HT-29 (cell line): ENCODE data around the gene SLC38A6. TPM values are rescaled to one million over a fixed set of nuclear protein-coding genes. Genes with fewer than 3 reads are reported as not detected.
"Not testable (repeated sequence)": the region's sequence is repeated elsewhere in the genome, so short reads cannot be mapped to it uniquely, and the experiment has no call there.

Experiments
- DNase-seq: peaks from one replicate; pipeline ENCODE4 v3.0.0-alpha.2; 2015; ENCODE audit warnings: low spot score
- total RNA-seq: library from RNA; depleted of rRNA; stranded (reverse); fragments of >200 nt; shearing (Covaris generic); gene quantifications from 2 replicates; pipeline ENCODE4 v1.2.3, GENCODE V29; 2014

The SLC38A6 gene
- total RNA-seq, 1 experiment from 2014 or later = 2.1 TPM

GRCh38 chr14:61051051-61051450 lies 70.0 kb downstream of the SLC38A6 start:
- no peak for DNase-seq

- no peak for DNase-seq
These were observed 70.6 kb downstream of the SLC38A6 start for GRCh38 chr14:61051621-61052020.

- no peak for DNase-seq
These were observed 82.4 kb downstream of the SLC38A6 start for GRCh38 chr14:61063461-61063860.

GRCh38 chr14:61064210-61064609 lies 83.2 kb downstream of the SLC38A6 start:
- DNase-seq = no peak

GRCh38 chr14:61064856-61065255 lies 83.8 kb downstream of the SLC38A6 start:
- no peak for DNase-seq

GRCh38 chr14:61065656-61066055 lies 84.6 kb downstream of the SLC38A6 start:
- no peak for DNase-seq

- DNase-seq = not testable (repeated sequence)
These were observed 91.4 kb downstream of the SLC38A6 start for GRCh38 chr14:61072442-61072841.

GRCh38 chr14:61074852-61075251 lies 93.8 kb downstream of the SLC38A6 start:
- DNase-seq = no peak

- no peak for DNase-seq
These were observed 95.5 kb downstream of the SLC38A6 start for GRCh38 chr14:61076556-61076955.

- no peak for DNase-seq
These were observed 96.4 kb downstream of the SLC38A6 start for GRCh38 chr14:61077437-61077836.

- DNase-seq = no peak
These were observed 97.1 kb downstream of the SLC38A6 start for GRCh38 chr14:61077951-61078720.

- no peak for DNase-seq
These were observed 99.6 kb downstream of the SLC38A6 start for GRCh38 chr14:61080591-61081010.

GRCh38 chr14:61088081-61088480 lies 107.0 kb downstream of the SLC38A6 start:
- DNase-seq = no peak

- no peak for DNase-seq
These were observed 108.2 kb downstream of the SLC38A6 start for GRCh38 chr14:61089126-61089750.

- no peak for DNase-seq
These were observed 109.6 kb downstream of the SLC38A6 start for GRCh38 chr14:61090432-61091216.

GRCh38 chr14:61091657-61092273 lies 110.7 kb downstream of the SLC38A6 start:
- no peak for DNase-seq

GRCh38 chr14:61098096-61098495 lies 117.1 kb downstream of the SLC38A6 start:
- DNase-seq = not testable (repeated sequence)

- no peak for DNase-seq
These were observed 117.7 kb downstream of the SLC38A6 start for GRCh38 chr14:61098721-61099120.

GRCh38 chr14:61099216-61099835 lies 118.3 kb downstream of the SLC38A6 start:
- DNase-seq = no peak

GRCh38 chr14:61101803-61102548 lies 120.9 kb downstream of the SLC38A6 start:
- DNase-seq = peak; percentile 26
